Liver (tissue), 9 donors: ENCODE results near the gene HOXD11. TPM values are rescaled to one million over a fixed set of nuclear protein-coding genes. Genes with fewer than 3 reads are reported as not detected.

Experiments used
- DNase-seq: peaks from one replicate; pipeline ENCODE4 v3.0.0-alpha.2; 2017; ENCODE audit warnings: low spot score
- H3K27ac ChIP-seq, 2 donors: one replicate each; pipeline ENCODE4 v1.7.0; 2013; ENCODE audit warnings: inconsistent platforms in 2 of 2, low read length in 2 of 2, control low read depth in 1 of 2, low read depth in 1 of 2, mild to moderate bottlenecking in 1 of 2
- H3K27me3 ChIP-seq, 4 donors: one replicate each; pipeline versions ENCODE4 v1.6.1 to v1.7.0; 2013; ENCODE audit warnings: low read length in 3 of 4, inconsistent platforms in 1 of 4, mild to moderate bottlenecking in 1 of 4, moderate library complexity in 1 of 4; ENCODE audit not compliant: control insufficient read depth in 4 of 4, insufficient read depth in 4 of 4
- H3K36me3 ChIP-seq, 4 donors: one replicate each; pipeline versions ENCODE4 v1.6.1 to v1.7.0; 2013; ENCODE audit warnings: low read length in 3 of 4, mild to moderate bottlenecking in 3 of 4, low read depth in 1 of 4, moderate library complexity in 1 of 4; ENCODE audit not compliant: control insufficient read depth in 4 of 4, insufficient read depth in 3 of 4
- H3K4me1 ChIP-seq, 4 donors: one replicate each; pipeline versions ENCODE4 v1.6.1 to v1.7.0; 2013; ENCODE audit warnings: low read length in 3 of 4, mild to moderate bottlenecking in 3 of 4, moderate library complexity in 1 of 4; ENCODE audit not compliant: control insufficient read depth in 4 of 4, insufficient read depth in 4 of 4
- H3K4me3 ChIP-seq, 3 donors: one replicate each; pipeline versions ENCODE4 v1.6.1 to v1.7.0; 2013; ENCODE audit warnings: low read length in 3 of 3, control low read depth in 1 of 3, low read depth in 1 of 3, mild to moderate bottlenecking in 1 of 3
- H3K9ac ChIP-seq, 2 donors: one replicate each; pipeline ENCODE4 v1.7.0; 2013; ENCODE audit warnings: low read length in 2 of 2, mild to moderate bottlenecking in 2 of 2, moderate library complexity in 2 of 2, control low read depth in 1 of 2, low read depth in 1 of 2
- H3K9me3 ChIP-seq, 4 donors: one replicate each; pipeline versions ENCODE4 v1.6.1 to v1.7.0; 2013; ENCODE audit warnings: low read length in 3 of 4; ENCODE audit not compliant: control insufficient read depth in 4 of 4
- ATF3 ChIP-seq: IDR thresholded peaks from 2 replicates; pipeline ENCODE4 v1.6.1; 2016; ENCODE audit warnings: antibody characterized with exemption
- CTCF ChIP-seq: fragments of 150-350 bp; IDR thresholded peaks from 2 replicates; pipeline ENCODE4 v1.5.1; 2017; ENCODE audit warnings: improper control_type of control experiment, low read depth, low read length; ENCODE audit not compliant: missing input control
- EGR1 ChIP-seq, 2 donors: IDR thresholded peaks; 2 replicates each; pipeline ENCODE4 v1.6.1; 2016 to 2018; ENCODE audit warnings: antibody characterized with exemption in 2 of 2, low read depth in 2 of 2
- GABPA ChIP-seq, 2 donors: IDR thresholded peaks in 1 of 2; conservative IDR thresholded peaks in 1 of 2; 2 replicates each; pipeline ENCODE4 v1.6.1; 2016; ENCODE audit warnings: antibody characterized with exemption in 2 of 2, mild to moderate bottlenecking in 1 of 2, moderate library complexity in 1 of 2
- HNF4G ChIP-seq: IDR thresholded peaks from 2 replicates; pipeline ENCODE4 v1.6.1; 2016; ENCODE audit warnings: antibody characterized with exemption
- NR2F2 ChIP-seq: IDR thresholded peaks from 2 replicates; pipeline ENCODE4 v1.6.1; 2016; ENCODE audit warnings: antibody characterized with exemption
- RAD21 ChIP-seq, 2 donors: IDR thresholded peaks; 2 replicates each; pipeline ENCODE4 v1.6.1; 2016; ENCODE audit warnings: antibody characterized with exemption in 2 of 2, mild to moderate bottlenecking in 2 of 2
- REST ChIP-seq: IDR thresholded peaks from 2 replicates; pipeline ENCODE4 v1.6.1; 2016; ENCODE audit warnings: antibody characterized with exemption, mild to moderate bottlenecking
- ZBTB33 ChIP-seq: IDR thresholded peaks from 2 replicates; pipeline ENCODE4 v1.6.1; 2016; ENCODE audit warnings: antibody characterized with exemption
- WGBS: extraction: QIAGEN DNeasy Blood & Tissue Kit; methylation state at CpG from one replicate; pipeline ENCODE4 v1.1.7; 2013; 5-methylcytosine and 5-hydroxymethylcytosine counted together
- polyA plus RNA-seq, 2 donors: library from polyadenylated mRNA; stranded (reverse) in 1 of 2; unstranded in 1 of 2; fragments of 200-250 nt in 1 of 2; fragments of >200 nt in 1 of 2; fragmentation: Nextera tagmentation in 1 of 2; extraction: Ambion mirVana in 1 of 2; gene quantifications; one replicate each; pipeline versions ENCODE4 v1.2.1 to v1.2.3, GENCODE V29; 2013 to 2015
- total RNA-seq, 2 donors: library from RNA; depleted of rRNA; stranded (reverse); fragments of >200 nt; gene quantifications; one replicate each; pipeline ENCODE4 v1.2.3, GENCODE V29; 2014
- donor health status: healthy.
- donor health status: healthy.
- donor health status: healthy.
- donor health status: healthy.
- donor health status: healthy.

HOXD11 gene
- total and polyA plus RNA-seq, 4 donors, result not detected

- no peak for TF ChIP-seq ZBTB33
- no peak for TF ChIP-seq ATF3
Observed at GRCh38 chr2:176109946-176110345, 2.9 kb downstream of the HOXD11 start (continued).

- no peak overlapping the region for H3K27ac ChIP-seq
- peaks cover 0 to 14% (median 4%) of the 10 kb centered on the region in 4 donors for H3K4me1 ChIP-seq
- WGBS, result 17% methylated on average over 7 of the region's 7 CpGs
- H3K9me3 ChIP-seq, result no peaks in the 10 kb centered on the region
- H3K9ac ChIP-seq, result no peak overlapping the region
- no peak for DNase-seq
- peaks cover 14 to 38% (median 34%) of the 10 kb centered on the region in 4 donors for H3K27me3 ChIP-seq
- no peak overlapping the region for H3K4me3 ChIP-seq
- peak; percentile 11 for TF ChIP-seq NR2F2
- no peak for TF ChIP-seq EGR1 (IDR thresholded peaks at IDR 0.05; ENCODE audit: low read depth in 2 of 2)
- no peak for TF ChIP-seq HNF4G
- TF ChIP-seq ATF3, result no peak
- TF ChIP-seq REST, result no peak
- H3K36me3 ChIP-seq, result no peaks in the 10 kb centered on the region
Observed at GRCh38 chr2:176110415-176111308, 3.6 kb downstream of the HOXD11 start.

- TF ChIP-seq GABPA (IDR thresholded peaks at IDR 0.05 in 1 of 2, conservative IDR thresholded peaks at IDR 0.05 in 1 of 2) (no peak), CTCF (peak; percentile 40), RAD21 (IDR thresholded peaks at IDR 0.05) (peak; percentile 34 to 54)
- peaks cover 12 to 38% (median 35%) of the 10 kb centered on the region in 4 donors for H3K27me3 ChIP-seq
- no peak overlapping the region for H3K9ac ChIP-seq
- DNase-seq, result no peak
- 4% methylated on average over 16 of the region's 16 CpGs for WGBS
- peaks cover under 1 to 12% (median 4%) of the 10 kb centered on the region in 4 donors for H3K4me1 ChIP-seq
- no peaks in the 10 kb centered on the region for H3K36me3 ChIP-seq
- H3K27ac ChIP-seq, result no peak overlapping the region
- H3K9me3 ChIP-seq, result no peaks in the 10 kb centered on the region
- no peak overlapping the region for H3K4me3 ChIP-seq
Observed at GRCh38 chr2:176111309-176111663, 4.2 kb downstream of the HOXD11 start.
